ENCODE data around the gene GPSM3.

Gene GPSM3

GRCh38 chr6:32151863-32152768 is 40.3 kb downstream of the GPSM3 start, which contains the start of gene PRRT1:
Gene PRRT1, minus strand, starts transcription at chr6:32151939. Its CDS starts 112 bp downstream, at chr6:32151827.
- Histone ChIP-seq H3K36me3 (ENCODE audit: low read length) (no peaks in the 10 kb centered on the region), H4K20me1 (ENCODE audit: low read depth, low read length) (no peaks in the 10 kb centered on the region), H3K4me3 (ENCODE audit: insufficient read depth, low read length, poor library complexity, severe bottlenecking) (no peak within 1 kb of the TSS), H3K9ac (ENCODE audit: low read length) (no peak within 1 kb of the TSS), H3K27me3 (ENCODE audit: low read length) (no peaks in the 10 kb centered on the region), H3K9me3 (ENCODE audit: insufficient read depth, low read length) (no peaks in the 10 kb centered on the region), H3F3A (ENCODE audit: insufficient read depth) (peaks cover 8% of the 10 kb centered on the region; the same call in 1 of the 2 replicates), H3K27ac (ENCODE audit: low read depth, low read length) (no peak within 1 kb of the TSS), H3K4me2 (ENCODE audit: low read depth, low read length, poor library complexity, severe bottlenecking) (no peak within 1 kb of the TSS), H3K9me2 (replicated peaks; ENCODE audit: insufficient read depth, low read length) (no peaks in the 10 kb centered on the region), H2AFZ (ENCODE audit: low read depth, low read length, severe bottlenecking) (no peak within 1 kb of the TSS), H3K79me2 (ENCODE audit: insufficient read depth, low read length) (no peaks in the 10 kb centered on the region)
- TF ChIP-seq EZH2phosphoT487 (conservative IDR thresholded peaks at IDR 0.05; ENCODE audit: low read length), result no peak
- TF ChIP-seq, protein P1, sequence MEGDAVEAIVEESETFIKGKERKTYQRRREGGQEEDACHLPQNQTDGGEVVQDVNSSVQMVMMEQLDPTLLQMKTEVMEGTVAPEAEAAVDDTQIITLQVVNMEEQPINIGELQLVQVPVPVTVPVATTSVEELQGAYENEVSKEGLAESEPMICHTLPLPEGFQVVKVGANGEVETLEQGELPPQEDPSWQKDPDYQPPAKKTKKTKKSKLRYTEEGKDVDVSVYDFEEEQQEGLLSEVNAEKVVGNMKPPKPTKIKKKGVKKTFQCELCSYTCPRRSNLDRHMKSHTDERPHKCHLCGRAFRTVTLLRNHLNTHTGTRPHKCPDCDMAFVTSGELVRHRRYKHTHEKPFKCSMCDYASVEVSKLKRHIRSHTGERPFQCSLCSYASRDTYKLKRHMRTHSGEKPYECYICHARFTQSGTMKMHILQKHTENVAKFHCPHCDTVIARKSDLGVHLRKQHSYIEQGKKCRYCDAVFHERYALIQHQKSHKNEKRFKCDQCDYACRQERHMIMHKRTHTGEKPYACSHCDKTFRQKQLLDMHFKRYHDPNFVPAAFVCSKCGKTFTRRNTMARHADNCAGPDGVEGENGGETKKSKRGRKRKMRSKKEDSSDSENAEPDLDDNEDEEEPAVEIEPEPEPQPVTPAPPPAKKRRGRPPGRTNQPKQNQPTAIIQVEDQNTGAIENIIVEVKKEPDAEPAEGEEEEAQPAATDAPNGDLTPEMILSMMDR (IDR thresholded peaks at IDR 0.05; ENCODE audit: insufficient read depth, low read length, poor library complexity, severe bottlenecking), result no peak

GRCh38 chr6:32151181-32151862 is 41.1 kb downstream of the GPSM3 start:
- Histone ChIP-seq H3K9ac (ENCODE audit: low read length) (no peak overlapping the region), H3K79me2 (ENCODE audit: insufficient read depth, low read length) (no peaks in the 10 kb centered on the region), H4K20me1 (ENCODE audit: low read depth, low read length) (no peaks in the 10 kb centered on the region), H3K9me3 (ENCODE audit: insufficient read depth, low read length) (no peaks in the 10 kb centered on the region), H2AFZ (ENCODE audit: low read depth, low read length, severe bottlenecking) (no peak overlapping the region), H3K36me3 (ENCODE audit: low read length) (no peaks in the 10 kb centered on the region), H3F3A (ENCODE audit: insufficient read depth) (peaks cover 8% of the 10 kb centered on the region; the same call in 1 of the 2 replicates), H3K9me2 (replicated peaks; ENCODE audit: insufficient read depth, low read length) (no peaks in the 10 kb centered on the region), H3K27me3 (ENCODE audit: low read length) (no peaks in the 10 kb centered on the region), H3K4me3 (ENCODE audit: insufficient read depth, low read length, poor library complexity, severe bottlenecking) (no peak overlapping the region), H3K4me2 (ENCODE audit: low read depth, low read length, poor library complexity, severe bottlenecking) (no peak overlapping the region), H3K27ac (ENCODE audit: low read depth, low read length) (no peak overlapping the region)
- TF ChIP-seq, protein P1 (IDR thresholded peaks at IDR 0.05; ENCODE audit: insufficient read depth, low read length, poor library complexity, severe bottlenecking), result no peak
- TF ChIP-seq EZH2phosphoT487 (conservative IDR thresholded peaks at IDR 0.05; ENCODE audit: low read length), result no peak

DNA sequence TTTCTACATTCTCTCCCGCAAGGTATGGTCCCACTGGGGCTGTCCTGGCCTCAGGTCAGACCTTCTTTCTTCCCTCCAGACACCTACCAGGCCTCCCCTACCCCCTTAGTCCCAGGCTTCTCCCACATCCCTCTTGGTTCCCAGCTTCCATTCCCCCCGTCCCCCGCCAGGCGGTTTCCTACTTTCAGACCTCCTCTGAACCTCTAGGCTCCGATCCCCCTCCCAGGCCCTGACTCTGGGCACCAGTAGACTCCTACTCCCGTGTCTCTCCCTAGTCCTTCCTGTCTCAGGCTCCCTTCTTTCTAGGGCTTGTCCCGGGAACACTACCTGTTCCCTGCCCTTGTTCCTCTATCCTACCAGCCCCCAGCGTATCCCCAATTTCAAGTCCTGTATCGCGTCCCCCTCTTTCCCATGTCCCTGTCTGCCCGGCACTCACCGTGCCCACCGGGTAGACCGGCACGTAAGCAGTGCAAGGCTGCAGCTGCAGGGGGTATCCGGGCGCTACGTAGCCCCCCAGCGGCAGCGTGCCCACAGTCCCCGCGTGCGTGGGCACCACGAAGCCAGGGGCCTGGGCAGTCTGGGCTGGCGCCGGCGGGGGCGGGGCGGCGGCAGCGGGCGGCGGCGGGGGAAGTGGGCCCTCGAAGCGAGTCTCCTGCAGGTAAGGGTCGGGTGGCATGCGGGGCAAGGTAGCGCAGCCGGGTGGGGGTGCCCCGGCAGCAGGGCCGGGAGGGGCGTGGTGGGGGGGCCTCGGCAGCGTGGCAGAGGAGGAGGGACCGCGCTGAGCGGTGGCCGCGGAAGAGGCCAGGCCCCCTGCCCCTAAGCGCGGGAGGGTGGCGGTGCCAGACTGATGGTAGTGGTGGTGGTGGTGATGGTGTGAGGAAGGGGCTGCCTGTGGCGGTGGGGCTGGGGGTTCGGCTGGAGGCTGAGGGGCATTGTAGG is 42.2 kb downstream of the GPSM3 start:
- no peaks in the 10 kb centered on the region for H3K9me3 ChIP-seq (ENCODE audit: insufficient read depth, low read length)
- H3K27ac ChIP-seq (ENCODE audit: low read depth, low read length), result no peak overlapping the region
- no peak overlapping the region for H3K9ac ChIP-seq (ENCODE audit: low read length)
- no peak overlapping the region for H3K4me2 ChIP-seq (ENCODE audit: low read depth, low read length, poor library complexity, severe bottlenecking)
- no peaks in the 10 kb centered on the region for H3K79me2 ChIP-seq (ENCODE audit: insufficient read depth, low read length)
- H4K20me1 ChIP-seq (ENCODE audit: low read depth, low read length), result no peaks in the 10 kb centered on the region
- H2AFZ ChIP-seq (ENCODE audit: low read depth, low read length, severe bottlenecking), result no peak overlapping the region
- TF ChIP-seq, protein P1 (IDR thresholded peaks at IDR 0.05; ENCODE audit: insufficient read depth, low read length, poor library complexity, severe bottlenecking), result no peak
- TF ChIP-seq EZH2phosphoT487 (conservative IDR thresholded peaks at IDR 0.05; ENCODE audit: low read length), result no peak
- H3K36me3 ChIP-seq (ENCODE audit: low read length), result no peaks in the 10 kb centered on the region
- H3K9me2 ChIP-seq (replicated peaks; ENCODE audit: insufficient read depth, low read length), result no peaks in the 10 kb centered on the region
- no peak overlapping the region for H3K4me3 ChIP-seq (ENCODE audit: insufficient read depth, low read length, poor library complexity, severe bottlenecking)
- no peaks in the 10 kb centered on the region for H3K27me3 ChIP-seq (ENCODE audit: low read length)
- peaks cover 8% of the 10 kb centered on the region; the same call in 1 of the 2 replicates for H3F3A ChIP-seq (ENCODE audit: insufficient read depth)
